ENCODE measurements around the gene IMP3.

Gene IMP3

GRCh38 chr15:75669879-75670212, 29.8 kb upstream of the IMP3 start:
- Histone ChIP-seq H3K4me1 (ENCODE audit: control insufficient read depth, insufficient read depth, low read length) (peaks cover 9% of the 10 kb centered on the region), H3K9me3 (ENCODE audit: control insufficient read depth, insufficient read depth, low read length) (no peaks in the 10 kb centered on the region), H3K4me3 (ENCODE audit: low read depth, low read length) (no peak overlapping the region), H3K9ac (ENCODE audit: low read depth, low read length) (no peak overlapping the region), H3K27me3 (ENCODE audit: control insufficient read depth, insufficient read depth, low read length) (no peaks in the 10 kb centered on the region), H3K36me3 (ENCODE audit: control insufficient read depth, insufficient read depth, low read length) (no peaks in the 10 kb centered on the region)

DNA sequence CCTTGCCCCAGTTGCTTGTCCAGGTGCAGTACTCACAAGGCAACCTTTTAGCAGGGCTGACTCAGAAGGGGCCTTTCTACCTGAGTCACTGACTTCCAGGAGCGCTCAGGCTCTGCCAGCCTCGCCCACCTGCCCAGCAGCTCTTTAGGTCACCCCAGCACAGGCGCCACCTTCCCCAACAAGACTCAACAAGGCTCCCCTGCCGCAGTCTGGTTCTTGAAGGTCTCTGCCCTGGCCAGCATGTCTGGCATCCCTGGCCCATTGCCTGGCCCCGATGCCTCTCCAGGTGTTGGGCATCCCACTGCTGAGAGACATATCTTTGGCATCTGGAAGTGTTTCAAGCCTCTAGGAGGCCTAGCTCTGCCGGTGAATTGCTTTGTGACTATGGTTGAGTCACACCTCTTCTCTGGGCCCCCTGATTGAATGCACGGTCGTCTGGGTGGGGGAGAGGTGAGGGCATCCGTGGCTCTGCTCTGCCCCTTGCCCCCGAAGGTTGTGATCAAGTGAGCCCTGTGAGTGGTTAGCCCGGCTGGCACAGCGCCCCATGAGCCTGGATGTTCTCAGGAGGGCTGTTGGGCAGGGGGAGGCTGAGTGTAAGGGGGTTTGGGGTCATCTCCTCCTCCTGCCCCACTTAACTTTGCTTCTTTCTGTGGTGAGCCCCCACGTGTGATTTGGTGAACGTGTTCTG, 29.3 kb upstream of the IMP3 start:
- Histone ChIP-seq H3K9ac (ENCODE audit: low read depth, low read length) (no peak overlapping the region), H3K9me3 (ENCODE audit: control insufficient read depth, insufficient read depth, low read length) (no peaks in the 10 kb centered on the region), H3K4me3 (ENCODE audit: low read depth, low read length) (no peak overlapping the region), H3K4me1 (ENCODE audit: control insufficient read depth, insufficient read depth, low read length) (peaks cover 9% of the 10 kb centered on the region), H3K27me3 (ENCODE audit: control insufficient read depth, insufficient read depth, low read length) (no peaks in the 10 kb centered on the region), H3K36me3 (ENCODE audit: control insufficient read depth, insufficient read depth, low read length) (no peaks in the 10 kb centered on the region)

GRCh38 chr15:75666823-75667501, 26.9 kb upstream of the IMP3 start:
- no peaks in the 10 kb centered on the region for H3K36me3 ChIP-seq (ENCODE audit: control insufficient read depth, insufficient read depth, low read length)
- no peaks in the 10 kb centered on the region for H3K27me3 ChIP-seq (ENCODE audit: control insufficient read depth, insufficient read depth, low read length)
- H3K4me1 ChIP-seq (ENCODE audit: control insufficient read depth, insufficient read depth, low read length) = no peaks in the 10 kb centered on the region
- no peak overlapping the region for H3K9ac ChIP-seq (ENCODE audit: low read depth, low read length)
- H3K4me3 ChIP-seq (ENCODE audit: low read depth, low read length) = no peak overlapping the region
- H3K9me3 ChIP-seq (ENCODE audit: control insufficient read depth, insufficient read depth, low read length) = no peaks in the 10 kb centered on the region

GRCh38 chr15:75663931-75664421, 24.0 kb upstream of the IMP3 start:
- Histone ChIP-seq H3K27me3 (ENCODE audit: control insufficient read depth, insufficient read depth, low read length) (no peaks in the 10 kb centered on the region), H3K4me1 (ENCODE audit: control insufficient read depth, insufficient read depth, low read length) (no peaks in the 10 kb centered on the region), H3K9me3 (ENCODE audit: control insufficient read depth, insufficient read depth, low read length) (no peaks in the 10 kb centered on the region), H3K9ac (ENCODE audit: low read depth, low read length) (no peak overlapping the region), H3K4me3 (ENCODE audit: low read depth, low read length) (no peak overlapping the region), H3K36me3 (ENCODE audit: control insufficient read depth, insufficient read depth, low read length) (peaks cover 6% of the 10 kb centered on the region)

- H3K9ac ChIP-seq (ENCODE audit: low read depth, low read length) = no peak overlapping the region
- H3K9me3 ChIP-seq (ENCODE audit: control insufficient read depth, insufficient read depth, low read length) = no peaks in the 10 kb centered on the region
- H3K4me1 ChIP-seq (ENCODE audit: control insufficient read depth, insufficient read depth, low read length) = no peaks in the 10 kb centered on the region
- no peak overlapping the region for H3K4me3 ChIP-seq (ENCODE audit: low read depth, low read length)
- no peaks in the 10 kb centered on the region for H3K27me3 ChIP-seq (ENCODE audit: control insufficient read depth, insufficient read depth, low read length)
- peaks cover 6% of the 10 kb centered on the region for H3K36me3 ChIP-seq (ENCODE audit: control insufficient read depth, insufficient read depth, low read length)
These were observed 22.9 kb upstream of the IMP3 start for GRCh38 chr15:75662823-75663519.

DNA sequence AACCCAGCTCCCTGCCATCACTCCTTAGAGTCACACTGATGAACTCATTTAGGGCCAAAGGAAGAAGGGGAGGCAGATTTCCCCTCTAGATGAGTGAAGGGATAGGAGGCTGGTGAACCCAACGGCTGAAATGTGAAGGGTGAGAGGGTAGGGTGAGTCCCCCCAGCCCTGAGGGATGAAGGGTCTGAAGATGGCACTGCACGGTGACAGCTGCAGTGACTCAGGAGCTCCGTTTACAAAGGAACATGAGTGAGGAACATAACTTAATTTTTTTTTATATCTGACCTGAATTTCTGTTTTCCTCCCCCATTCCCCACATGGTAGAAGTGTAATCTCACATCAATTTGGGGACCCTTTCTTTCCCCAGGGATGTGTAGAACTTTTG, 21.7 kb upstream of the IMP3 start:
- no peaks in the 10 kb centered on the region for H3K9me3 ChIP-seq (ENCODE audit: control insufficient read depth, insufficient read depth, low read length)
- H3K36me3 ChIP-seq (ENCODE audit: control insufficient read depth, insufficient read depth, low read length) = peaks cover 14% of the 10 kb centered on the region
- no peaks in the 10 kb centered on the region for H3K27me3 ChIP-seq (ENCODE audit: control insufficient read depth, insufficient read depth, low read length)
- no peak overlapping the region for H3K9ac ChIP-seq (ENCODE audit: low read depth, low read length)
- no peak overlapping the region for H3K4me3 ChIP-seq (ENCODE audit: low read depth, low read length)
- H3K4me1 ChIP-seq (ENCODE audit: control insufficient read depth, insufficient read depth, low read length) = no peaks in the 10 kb centered on the region

DNA sequence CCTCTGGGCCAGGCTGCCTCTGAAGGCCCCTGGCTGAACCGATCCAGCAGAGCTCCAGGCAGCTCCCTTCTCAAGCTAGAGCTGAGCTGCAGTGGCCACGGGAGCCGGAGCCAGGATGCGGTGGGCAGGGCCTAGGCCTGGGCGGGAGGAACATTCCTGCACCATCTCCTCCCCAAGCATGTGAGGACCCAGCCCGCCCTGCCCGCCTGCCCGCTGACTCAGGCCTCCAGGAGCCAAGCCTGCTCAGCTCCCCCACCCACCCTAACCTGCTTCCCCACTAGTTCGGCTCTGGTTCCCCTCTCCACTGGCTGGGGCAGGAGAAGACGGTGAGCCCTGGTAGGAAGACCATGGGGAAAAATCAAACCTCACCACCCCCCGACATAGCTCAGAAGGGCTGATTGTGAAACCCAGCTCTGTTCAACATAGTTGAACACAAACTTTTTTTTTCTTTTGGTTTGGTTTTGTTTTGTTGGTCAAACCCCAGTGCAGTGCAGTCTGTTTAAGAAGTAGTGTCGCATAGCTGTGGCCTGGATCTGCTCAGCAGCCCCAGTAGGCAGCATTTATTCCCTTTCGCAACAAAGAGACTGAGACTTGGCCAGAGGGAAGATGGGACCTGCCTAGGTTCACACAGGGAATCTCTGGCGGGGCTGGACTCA, 21.2 kb upstream of the IMP3 start:
- no peaks in the 10 kb centered on the region for H3K27me3 ChIP-seq (ENCODE audit: control insufficient read depth, insufficient read depth, low read length)
- H3K9me3 ChIP-seq (ENCODE audit: control insufficient read depth, insufficient read depth, low read length) = no peaks in the 10 kb centered on the region
- peaks cover 14% of the 10 kb centered on the region for H3K36me3 ChIP-seq (ENCODE audit: control insufficient read depth, insufficient read depth, low read length)
- H3K4me1 ChIP-seq (ENCODE audit: control insufficient read depth, insufficient read depth, low read length) = no peaks in the 10 kb centered on the region
- no peak overlapping the region for H3K4me3 ChIP-seq (ENCODE audit: low read depth, low read length)
- H3K9ac ChIP-seq (ENCODE audit: low read depth, low read length) = no peak overlapping the region

DNA sequence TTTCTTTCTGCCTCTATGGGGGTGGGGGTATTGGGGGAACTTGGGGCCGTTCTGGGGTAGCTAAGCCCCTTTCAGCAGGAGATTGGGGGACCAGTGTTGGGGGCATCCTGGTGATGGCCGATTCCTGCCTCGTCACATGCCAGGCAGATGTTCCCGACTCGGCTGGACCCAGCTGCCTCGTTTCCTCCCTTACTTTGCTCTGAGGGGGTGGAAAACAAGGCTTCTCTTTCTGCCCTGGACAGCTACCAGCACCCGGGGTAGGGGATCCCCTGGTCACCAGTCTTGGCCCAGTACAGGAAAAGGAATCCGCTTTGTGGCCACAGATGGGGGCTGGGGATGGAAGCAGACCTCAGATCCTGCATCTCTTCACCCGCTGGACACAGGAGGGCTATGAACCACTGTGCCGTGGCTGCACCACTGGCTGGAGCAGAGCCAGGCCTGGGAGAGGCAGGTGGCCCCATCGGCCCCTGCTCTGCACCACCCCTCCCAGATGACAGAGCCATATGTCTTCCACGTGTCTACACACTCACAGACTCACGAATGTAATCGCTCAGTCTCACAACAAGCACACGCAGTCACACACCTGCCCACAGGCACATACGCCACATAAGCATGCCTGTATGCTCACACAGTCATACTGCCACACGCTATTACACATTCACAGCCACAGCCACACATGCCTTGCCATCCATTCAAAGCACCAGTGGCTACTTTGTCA, 20.1 kb upstream of the IMP3 start:
- Histone ChIP-seq H3K27me3 (ENCODE audit: control insufficient read depth, insufficient read depth, low read length) (no peaks in the 10 kb centered on the region), H3K4me3 (ENCODE audit: low read depth, low read length) (no peak overlapping the region), H3K9me3 (ENCODE audit: control insufficient read depth, insufficient read depth, low read length) (no peaks in the 10 kb centered on the region), H3K36me3 (ENCODE audit: control insufficient read depth, insufficient read depth, low read length) (peaks cover 14% of the 10 kb centered on the region), H3K4me1 (ENCODE audit: control insufficient read depth, insufficient read depth, low read length) (no peaks in the 10 kb centered on the region), H3K9ac (ENCODE audit: low read depth, low read length) (no peak overlapping the region)

- Histone ChIP-seq H3K27me3 (ENCODE audit: control insufficient read depth, insufficient read depth, low read length) (no peaks in the 10 kb centered on the region), H3K36me3 (ENCODE audit: control insufficient read depth, insufficient read depth, low read length) (peaks cover 14% of the 10 kb centered on the region), H3K4me1 (ENCODE audit: control insufficient read depth, insufficient read depth, low read length) (no peaks in the 10 kb centered on the region), H3K9me3 (ENCODE audit: control insufficient read depth, insufficient read depth, low read length) (no peaks in the 10 kb centered on the region), H3K4me3 (ENCODE audit: low read depth, low read length) (no peak overlapping the region), H3K9ac (ENCODE audit: low read depth, low read length) (no peak overlapping the region)
These were observed 19.2 kb upstream of the IMP3 start for GRCh38 chr15:75659141-75659771.

- Histone ChIP-seq H3K9me3 (ENCODE audit: control insufficient read depth, insufficient read depth, low read length) (no peaks in the 10 kb centered on the region), H3K4me3 (ENCODE audit: low read depth, low read length) (no peak overlapping the region), H3K9ac (ENCODE audit: low read depth, low read length) (no peak overlapping the region), H3K4me1 (ENCODE audit: control insufficient read depth, insufficient read depth, low read length) (no peaks in the 10 kb centered on the region), H3K27me3 (ENCODE audit: control insufficient read depth, insufficient read depth, low read length) (no peaks in the 10 kb centered on the region), H3K36me3 (ENCODE audit: control insufficient read depth, insufficient read depth, low read length) (peaks cover 20% of the 10 kb centered on the region)
These were observed 16.8 kb upstream of the IMP3 start for GRCh38 chr15:75656813-75657212.

- Histone ChIP-seq H3K9ac (ENCODE audit: low read depth, low read length) (no peak overlapping the region), H3K36me3 (ENCODE audit: control insufficient read depth, insufficient read depth, low read length) (peaks cover 25% of the 10 kb centered on the region), H3K4me1 (ENCODE audit: control insufficient read depth, insufficient read depth, low read length) (no peaks in the 10 kb centered on the region), H3K27me3 (ENCODE audit: control insufficient read depth, insufficient read depth, low read length) (no peaks in the 10 kb centered on the region), H3K4me3 (ENCODE audit: low read depth, low read length) (no peak overlapping the region), H3K9me3 (ENCODE audit: control insufficient read depth, insufficient read depth, low read length) (no peaks in the 10 kb centered on the region)
These were observed 16.3 kb upstream of the IMP3 start for GRCh38 chr15:75656331-75656730.

Data from iPS-15b (cell line).